ENCODE measurements around the gene DQX1.
"Not testable (repeated sequence)": the region's sequence is repeated elsewhere in the genome, so short reads cannot be mapped to it uniquely, and the experiment has no call there.

DQX1 gene

GRCh38 chr2:74525717-74526648, at the start of gene DQX1:
Gene DQX1, minus strand, starts transcription at chr2:74526231. Its CDS starts 502 bp downstream, at chr2:74525729.
- DNase-seq (ENCODE audit: low spot score): no peak

GRCh38 chr2:74575320-74575719, 49.3 kb upstream of the DQX1 start:
- DNase-seq (ENCODE audit: low spot score): no peak

GRCh38 chr2:74573747-74574562, 47.9 kb upstream of the DQX1 start:
- no peak for DNase-seq (ENCODE audit: low spot score)

- no peak for DNase-seq (ENCODE audit: low spot score)
Measured at GRCh38 chr2:74572178-74572925, 46.3 kb upstream of the DQX1 start.

GRCh38 chr2:74571058-74571457, 45.0 kb upstream of the DQX1 start:
- no peak for DNase-seq (ENCODE audit: low spot score)

GRCh38 chr2:74569686-74570085, 43.7 kb upstream of the DQX1 start:
- DNase-seq (ENCODE audit: low spot score): no peak

GRCh38 chr2:74567881-74568280, 41.9 kb upstream of the DQX1 start:
- no peak for DNase-seq (ENCODE audit: low spot score)

- DNase-seq (ENCODE audit: low spot score): peak; percentile 59
Measured at GRCh38 chr2:74566754-74567085, 40.7 kb upstream of the DQX1 start.

- DNase-seq (ENCODE audit: low spot score): no peak
Measured at GRCh38 chr2:74566076-74566753, 40.2 kb upstream of the DQX1 start.

GRCh38 chr2:74564222-74564621, 38.2 kb upstream of the DQX1 start:
- no peak for DNase-seq (ENCODE audit: low spot score)

GRCh38 chr2:74562126-74562775, 36.2 kb upstream of the DQX1 start:
- DNase-seq (ENCODE audit: low spot score): no peak

GRCh38 chr2:74561022-74561421, 35.0 kb upstream of the DQX1 start:
- DNase-seq (ENCODE audit: low spot score): not testable (repeated sequence)

- no peak for DNase-seq (ENCODE audit: low spot score)
Measured at GRCh38 chr2:74560591-74560990, 34.6 kb upstream of the DQX1 start.

- DNase-seq (ENCODE audit: low spot score): no peak
Measured at GRCh38 chr2:74559912-74560311, 33.9 kb upstream of the DQX1 start.

GRCh38 chr2:74558284-74559230, 32.5 kb upstream of the DQX1 start:
- DNase-seq (ENCODE audit: low spot score): no peak

- no peak for DNase-seq (ENCODE audit: low spot score)
Measured at GRCh38 chr2:74556831-74557370, 30.9 kb upstream of the DQX1 start.

GRCh38 chr2:74556159-74556558, 30.1 kb upstream of the DQX1 start:
- no peak for DNase-seq (ENCODE audit: low spot score)

GRCh38 chr2:74555610-74556103, 29.6 kb upstream of the DQX1 start:
- no peak for DNase-seq (ENCODE audit: low spot score)

GRCh38 chr2:74554820-74555531, 28.9 kb upstream of the DQX1 start:
- DNase-seq (ENCODE audit: low spot score): no peak

Measured in kidney capillary endothelial cell (primary cell).